HFF-Myc (cell line): Measurements from ENCODE around the gene TULP4.

ENCODE experiments used
- DNase-seq: peaks from one replicate; pipeline ENCODE4 v3.0.0-alpha.2; 2011; ENCODE audit warnings: low read depth; ENCODE audit errors: extremely low read depth
- H3K4me3 ChIP-seq: replicated peaks from 2 replicates; pipeline ENCODE4 v1.5.1; 2011; ENCODE audit warnings: low read depth, mild to moderate bottlenecking, control low read depth, low read length
- CTCF ChIP-seq: IDR thresholded peaks from 2 replicates; pipeline ENCODE4 v1.5.1; 2012; ENCODE audit warnings: mild to moderate bottlenecking, low read depth, low read length, control low read depth; ENCODE audit errors: missing control alignments

Gene TULP4

DNA sequence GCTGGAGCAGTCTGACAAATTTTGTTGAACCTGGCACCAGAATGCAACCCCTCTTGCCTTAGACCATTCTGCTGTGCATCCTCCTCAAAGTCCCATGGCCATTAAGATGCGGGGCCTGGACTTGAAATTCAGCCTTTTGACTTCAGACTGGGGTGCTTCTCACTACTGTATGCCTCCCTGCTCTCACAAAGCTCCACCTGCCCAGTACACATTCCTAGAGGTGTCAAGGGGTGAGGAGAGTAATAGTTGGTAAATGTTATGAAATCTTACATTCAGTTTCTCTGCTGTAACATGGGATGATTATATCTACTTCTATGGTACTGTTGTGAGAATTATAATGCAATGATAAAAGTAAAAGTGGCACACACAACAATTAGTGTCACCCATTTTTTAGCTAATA lies 70.8 kb downstream of the TULP4 start:
- no peak overlapping the region for H3K4me3 ChIP-seq
- TF ChIP-seq CTCF, result no peak
- no peak for DNase-seq

- no peak for DNase-seq
- no peak for TF ChIP-seq CTCF
- H3K4me3 ChIP-seq, result no peak overlapping the region
Observed at GRCh38 chr6:158383542-158383941, 71.3 kb downstream of the TULP4 start.

DNA sequence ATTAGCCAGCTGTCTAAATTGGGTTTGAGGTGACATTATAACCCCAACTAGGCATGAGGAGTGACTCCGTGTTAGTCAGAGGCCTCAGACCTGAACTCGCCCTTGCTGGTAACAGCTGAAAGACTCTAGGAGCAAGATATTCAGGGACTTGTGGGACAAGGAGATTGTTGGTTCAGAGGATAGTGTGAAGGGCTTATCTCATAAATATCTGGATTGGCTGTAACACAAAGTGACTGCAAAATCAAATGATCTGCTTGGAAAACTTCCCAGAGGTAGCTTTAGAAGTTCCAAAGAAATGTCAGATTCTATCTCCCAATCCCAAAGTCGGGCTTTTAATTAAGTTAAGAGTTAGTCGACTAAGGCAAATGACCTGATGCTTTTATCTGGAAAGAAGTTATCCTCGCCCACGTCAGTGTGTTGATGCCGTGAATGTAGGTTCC lies 72.4 kb downstream of the TULP4 start:
- no peak for DNase-seq
- no peak for TF ChIP-seq CTCF
- no peak overlapping the region for H3K4me3 ChIP-seq

- no peak for TF ChIP-seq CTCF
- no peak overlapping the region for H3K4me3 ChIP-seq
- DNase-seq, result no peak
Observed at GRCh38 chr6:158387036-158387435, 74.8 kb downstream of the TULP4 start.

- H3K4me3 ChIP-seq, result no peak overlapping the region
- TF ChIP-seq CTCF, result no peak
- no peak for DNase-seq
Observed at GRCh38 chr6:158387578-158387977, 75.3 kb downstream of the TULP4 start.

DNA sequence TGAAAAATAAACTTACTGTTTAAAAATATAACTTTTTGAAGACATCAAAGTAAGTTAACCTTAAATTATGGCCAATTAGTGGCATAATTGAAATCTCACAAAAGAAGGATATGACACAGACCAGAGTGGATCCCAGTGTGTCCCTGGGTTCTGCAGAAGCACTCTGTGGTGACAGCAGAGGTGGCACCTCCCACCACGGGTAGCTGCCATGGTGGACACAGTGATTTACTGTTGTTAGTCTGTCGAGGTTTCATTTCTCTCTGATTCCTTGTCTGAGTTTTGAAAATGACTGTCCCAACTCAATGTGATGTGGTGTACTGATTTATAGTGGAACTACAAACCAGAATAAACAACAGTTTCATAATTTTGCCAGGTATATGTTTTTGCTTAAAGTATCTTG lies 76.5 kb downstream of the TULP4 start:
- H3K4me3 ChIP-seq, result no peak overlapping the region
- TF ChIP-seq CTCF, result no peak

DNA sequence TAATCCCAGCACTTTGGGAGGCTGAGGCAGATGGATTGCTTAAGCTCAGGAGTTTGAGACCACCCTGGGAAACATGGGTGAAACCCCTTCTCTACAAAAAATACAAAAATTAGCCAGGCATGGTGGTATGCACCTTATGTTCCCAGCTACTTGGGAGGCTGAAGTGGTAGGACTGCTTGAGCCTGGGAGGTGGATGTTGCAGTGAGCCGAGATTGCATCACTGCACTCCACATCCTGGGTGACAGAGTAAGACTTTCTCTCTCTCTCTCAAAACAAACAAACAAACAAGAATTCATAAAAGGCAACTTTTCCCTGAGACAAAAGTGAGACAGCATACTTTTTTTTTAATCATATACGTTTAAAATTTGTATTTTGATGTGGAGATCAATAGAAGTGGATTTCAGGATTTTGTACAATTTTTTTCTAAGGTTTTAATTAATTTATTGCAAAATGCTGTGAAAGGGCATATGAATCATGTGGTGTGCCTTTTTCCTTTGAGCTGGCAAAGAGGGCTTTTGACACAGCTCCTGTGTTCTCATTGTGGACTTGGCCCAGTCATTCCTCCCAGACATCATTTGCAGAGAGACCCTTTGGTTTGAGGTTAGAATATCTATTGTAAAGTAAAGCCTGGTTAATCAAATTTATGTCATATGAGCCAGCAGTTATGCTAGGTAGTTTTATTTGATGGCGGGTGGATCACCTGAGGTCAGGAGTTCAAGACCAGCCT lies 77.1 kb downstream of the TULP4 start:
- no peak for DNase-seq
- H3K4me3 ChIP-seq, result no peak overlapping the region
- no peak for TF ChIP-seq CTCF

More for the DNA sequence above, 76.5 kb downstream of the TULP4 start:
- no peak for DNase-seq
